ENCODE data around the gene NUDC. TPM values are rescaled to one million over a fixed set of nuclear protein-coding genes. Genes with fewer than 3 reads are reported as not detected.

Gene NUDC
- total and polyA plus RNA-seq, 2 of the 4 experiments (the other 2 are of a cell fraction) = 34.8 to 89.8 TPM

DNA sequence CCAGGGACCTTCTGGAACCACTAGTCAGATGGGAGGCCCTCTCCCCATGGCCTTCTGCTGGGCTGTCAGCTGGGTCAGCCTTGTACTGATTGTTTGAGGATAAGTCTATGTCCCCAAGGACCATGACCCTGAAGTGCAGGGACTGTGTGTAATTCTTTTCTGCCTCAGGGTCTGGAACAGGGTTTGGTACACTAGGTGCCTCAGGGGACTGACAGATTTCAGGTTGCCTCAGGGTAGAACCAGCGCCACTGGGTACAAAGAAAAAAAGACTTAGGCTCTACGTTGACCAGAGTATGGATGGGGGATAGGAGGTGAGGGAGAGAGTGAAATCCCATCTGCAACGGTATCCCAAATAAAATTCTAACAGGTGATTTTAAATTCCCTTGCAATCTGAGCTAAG, 35.8 kb downstream of the NUDC start:
- no CpG with 5 or more reads among the region's 3 CpGs for WGBS, 2 experiments (ENCODE audit: extremely low coverage in 2 of 2, insufficient read length in 1 of 2)
- peaks cover 11% of the 10 kb centered on the region for H3K27me3 ChIP-seq (ENCODE audit: control insufficient read depth, insufficient read depth, low read length)
- DNase-seq = no peak
- no peak overlapping the region for H2AK5ac ChIP-seq (ENCODE audit: low read depth, low read length)
- TF ChIP-seq NFE2L2 (IDR thresholded peaks at IDR 0.05; ENCODE audit: low read depth, low read length) (no peak), POLR2A (IDR thresholded peaks at IDR 0.05; ENCODE audit: low read depth, low read length) (no peak), MXI1 (IDR thresholded peaks at IDR 0.05; ENCODE audit: borderline replicate concordance, low read depth, low read length) (no peak), BHLHE40 (IDR thresholded peaks at IDR 0.05; ENCODE audit: low read depth, low read length) (no peak), RCOR1 (IDR thresholded peaks at IDR 0.05; ENCODE audit: insufficient replicate concordance, low read length) (no peak), ELK1 (IDR thresholded peaks at IDR 0.05; ENCODE audit: borderline replicate concordance, low read depth, low read length) (no peak), MAFK (IDR thresholded peaks at IDR 0.05; ENCODE audit: low read depth, low read length) (no peak), RAD21 (IDR thresholded peaks at IDR 0.05; ENCODE audit: low read length) (no peak), FOS (IDR thresholded peaks at IDR 0.05; ENCODE audit: low read depth, low read length) (no peak), SMC3 (IDR thresholded peaks at IDR 0.05; ENCODE audit: low read depth, low read length) (no peak), CTCF (conservative IDR thresholded peaks at IDR 0.05; ENCODE audit: low read depth, low read length) (no peak), MAZ (IDR thresholded peaks at IDR 0.05; ENCODE audit: borderline replicate concordance, low read depth, low read length) (no peak), RFX5 (IDR thresholded peaks at IDR 0.05; ENCODE audit: low read depth, low read length) (no peak), CHD1 (IDR thresholded peaks at IDR 0.05; ENCODE audit: low read depth, low read length) (no peak), CEBPB (IDR thresholded peaks at IDR 0.05; ENCODE audit: low read depth, low read length) (no peak)
- TF ChIP-seq, protein P1, sequence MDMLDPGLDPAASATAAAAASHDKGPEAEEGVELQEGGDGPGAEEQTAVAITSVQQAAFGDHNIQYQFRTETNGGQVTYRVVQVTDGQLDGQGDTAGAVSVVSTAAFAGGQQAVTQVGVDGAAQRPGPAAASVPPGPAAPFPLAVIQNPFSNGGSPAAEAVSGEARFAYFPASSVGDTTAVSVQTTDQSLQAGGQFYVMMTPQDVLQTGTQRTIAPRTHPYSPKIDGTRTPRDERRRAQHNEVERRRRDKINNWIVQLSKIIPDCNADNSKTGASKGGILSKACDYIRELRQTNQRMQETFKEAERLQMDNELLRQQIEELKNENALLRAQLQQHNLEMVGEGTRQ (IDR thresholded peaks at IDR 0.05; ENCODE audit: low read depth, low read length) = no peak
- POLR2A ChIA-PET (ENCODE audit: unreplicated experiment) = no interaction called here
- H4K91ac ChIP-seq (ENCODE audit: insufficient read depth, low read depth, low read length) = no peak overlapping the region
- H4K8ac ChIP-seq (ENCODE audit: low read depth in 2 of 2, low read length in 2 of 2) = no peak overlapping the region
- no peak overlapping the region for H3K56ac ChIP-seq (ENCODE audit: extremely low read depth, insufficient read depth, low read length)
- peaks cover 3% of the 10 kb centered on the region; the same call in 1 of the 2 replicates for H4K20me1 ChIP-seq (ENCODE audit: insufficient read depth, low read length)
- H3K27ac ChIP-seq (ENCODE audit: insufficient read depth, low read length) = no peak overlapping the region
- no peak for ATAC-seq (ENCODE audit: low read depth)
- CTCF ChIA-PET = no interaction called here
- H3K14ac ChIP-seq (replicated peaks; ENCODE audit: low read depth, low read length) = no peak overlapping the region
- in situ Hi-C loops (cut with MboI; ENCODE audit: low sequenced_read_pairs) = no loop called here
- H3K9ac ChIP-seq (ENCODE audit: low read depth, low read length) = no peak overlapping the region
- no TSS peak for BruUV-seq (replicated peaks)
- no peak overlapping the region for H3K4ac ChIP-seq (ENCODE audit: low read depth, low read length)
- H2AFZ ChIP-seq (replicated peaks; ENCODE audit: low read length, poor library complexity) = no peak overlapping the region
- H2AK9ac ChIP-seq (replicated peaks; ENCODE audit: low read depth, low read length, poor library complexity) = no peak overlapping the region
- H2BK15ac ChIP-seq (ENCODE audit: low read depth, low read length) = no peak overlapping the region
- no peaks in the 10 kb centered on the region for H3K36me3 ChIP-seq (ENCODE audit: control insufficient read depth, insufficient read depth, low read length)
- peaks cover 7% of the 10 kb centered on the region; the same call in 1 of the 2 replicates for H3K9me1 ChIP-seq (ENCODE audit: insufficient read depth, low read length)
- H3K18ac ChIP-seq (ENCODE audit: low read depth, low read length) = no peak overlapping the region
- no peak overlapping the region for H3K4me3 ChIP-seq (ENCODE audit: insufficient read depth, low read depth, low read length)
- H2BK20ac ChIP-seq (ENCODE audit: low read depth, low read length) = no peak overlapping the region
- H3K4me1 ChIP-seq (ENCODE audit: control insufficient read depth, insufficient read depth, low read length) = peaks cover 14% of the 10 kb centered on the region
- no peak overlapping the region for H3K4me2 ChIP-seq (ENCODE audit: low read depth, low read length)
- no peak overlapping the region for H2BK120ac ChIP-seq (ENCODE audit: low read depth, low read length)
- H3K23ac ChIP-seq (ENCODE audit: low read depth, low read length) = no peak overlapping the region
- dilution Hi-C loops (cut with HindIII; ENCODE audit: low sequenced_read_pairs, unreplicated experiment) = no loop called here
- intact Hi-C loops (cut with micrococcal nuclease) = no loop called here
- H2BK5ac ChIP-seq (ENCODE audit: low read depth, low read length, poor library complexity, severe bottlenecking) = no peak overlapping the region
- no peaks in the 10 kb centered on the region for H3K79me1 ChIP-seq (ENCODE audit: low read depth in 1 of 2, low read length in 2 of 2)
- H4K5ac ChIP-seq (ENCODE audit: low read depth, low read length) = no peak overlapping the region
- H3K9me3 ChIP-seq (ENCODE audit: control insufficient read depth, insufficient read depth, low read length) = peaks cover 7% of the 10 kb centered on the region

Measured in IMR-90 (cell line).